Lower leg skin (tissue), 4 donors: ENCODE results near the gene PEX10. TPM values are rescaled to one million over a fixed set of nuclear protein-coding genes. Genes with fewer than 3 reads are reported as not detected.
"Not testable (repeated sequence)": the region's sequence is repeated elsewhere in the genome, so short reads cannot be mapped to it uniquely, and the experiment has no call there.

Source experiments
- DNase-seq, 2 donors: peaks; one replicate each; pipeline ENCODE4 v3.0.0-alpha.2; 2019; ENCODE audit warnings: low spot score in 2 of 2
- H3K4me3 ChIP-seq: fragments of 200-600 bp; sonication (generic); 2 replicates; pipeline ENCODE4 v1.5.1; 2017; ENCODE audit warnings: mild to moderate bottlenecking, low read depth; ENCODE audit not compliant: poor library complexity, severe bottlenecking
- CTCF ChIP-seq, 3 donors: fragments of 450-650 bp; IDR thresholded peaks; one replicate each; pipeline ENCODE4 v1.5.1; 2016; ENCODE audit warnings: antibody characterized with exemption in 3 of 3, mild to moderate bottlenecking in 3 of 3, moderate library complexity in 2 of 3
- POLR2A ChIP-seq, 2 donors: fragments of 450-650 bp; IDR thresholded peaks; one replicate each; pipeline ENCODE4 v1.6.1; 2016 to 2017; ENCODE audit warnings: antibody characterized with exemption in 2 of 2, mild to moderate bottlenecking in 1 of 2, moderate library complexity in 1 of 2
- WGBS, 2 donors: methylation state at CpG; one replicate each; pipeline ENCODE4 v1.1.5; 2018; 5-methylcytosine and 5-hydroxymethylcytosine counted together
- intact Hi-C: fragments of 100-400 bp; cut with DNase I; formaldehyde crosslinking; loops from one replicate; pipeline ENCODE4 v1.15.0; 2023; ENCODE audit warnings: low total_unique reads
- total RNA-seq, 4 donors: library from RNA; depleted of rRNA; stranded (reverse); fragments of >200 nt; gene quantifications; one replicate each; pipeline ENCODE4 v1.1.0, GENCODE V29; 2016

PEX10 gene
- 10 to 100 TPM; 18.3 to 35.9 (median 27.7) TPM for total RNA-seq

GRCh38 chr1:2412395-2412772 lies at the start of gene PEX10:
Gene PEX10, minus strand, starts transcription at chr1:2412564. Its CDS starts 62 bp downstream, at chr1:2412502.
- WGBS, 2 donors, result 2% methylated on average over 10 of the region's 55 CpGs; no CpG with 5 or more reads in 1 of the 2 donors
- TF ChIP-seq CTCF (IDR thresholded peaks at IDR 0.05) (no peak), POLR2A (IDR thresholded peaks at IDR 0.05) (no peak)
- DNase-seq, result peak; percentile 96 to 100
- intact Hi-C loops, result no loop called here
- H3K4me3 ChIP-seq, result peak within 1 kb of the TSS; percentile 74

- DNase-seq, result no peak
- 71 to 77% methylated on average over 10 to 12 of the region's 18 CpGs for WGBS, 2 donors
- intact Hi-C loops, result no loop called here
- no peak overlapping the region for H3K4me3 ChIP-seq
- TF ChIP-seq POLR2A (IDR thresholded peaks at IDR 0.05), result no peak
- TF ChIP-seq CTCF (IDR thresholded peaks at IDR 0.05), result no peak
Observed at GRCh38 chr1:2460996-2461751, 48.8 kb upstream of the PEX10 start.

GRCh38 chr1:2460203-2460602 lies 47.8 kb upstream of the PEX10 start:
- WGBS, 2 donors, result 60 to 69% methylated on average over 8 of the region's 8 CpGs
- intact Hi-C loops, result no loop called here
- no peak for DNase-seq
- TF ChIP-seq POLR2A (IDR thresholded peaks at IDR 0.05) (no peak), CTCF (IDR thresholded peaks at IDR 0.05) (no peak)
- H3K4me3 ChIP-seq, result no peak overlapping the region

GRCh38 chr1:2459757-2460156 lies 47.4 kb upstream of the PEX10 start:
- whole genome bisulfite sequencing, 2 donors, result 51 to 56% methylated on average over 19 to 23 of the region's 23 CpGs
- no peak for DNase-seq
- no peak overlapping the region for H3K4me3 ChIP-seq
- intact Hi-C loops, result no loop called here
- no peak for TF ChIP-seq CTCF (IDR thresholded peaks at IDR 0.05)
- no peak for TF ChIP-seq POLR2A (IDR thresholded peaks at IDR 0.05)

- DNase-seq, H3K4me3 ChIP-seq, intact Hi-C loops: not testable (repeated sequence)
- 71 to 75% methylated on average over 14 to 16 of the region's 16 CpGs for WGBS, 2 donors
Observed at GRCh38 chr1:2459102-2459753, 46.9 kb upstream of the PEX10 start.

- no peak for DNase-seq
- intact Hi-C loops, result no loop called here
- no peak overlapping the region for H3K4me3 ChIP-seq
- 75 to 79% methylated on average over 16 of the region's 18 CpGs for WGBS, 2 donors
- no peak for TF ChIP-seq POLR2A (IDR thresholded peaks at IDR 0.05)
- TF ChIP-seq CTCF (IDR thresholded peaks at IDR 0.05), result no peak
Observed at GRCh38 chr1:2458687-2459086, 46.3 kb upstream of the PEX10 start.
